ENCODE results near the gene TRIM36. TPM values are rescaled to one million over a fixed set of nuclear protein-coding genes. Genes with fewer than 3 reads are reported as not detected.
A peak's percentile ranks its signal among the peaks of the same experiment; 100 is the strongest.

The TRIM36 gene
- total RNA-seq (1 to 10 TPM in 1 of 5 experiments, under 1 TPM in 3, not detected in 1; 0.12 to 2.6 (median 0.32) TPM), polyA plus RNA-seq (not detected), total RNA-seq (not detected)

- Histone ChIP-seq H3K36me3 (ENCODE audit: control insufficient read depth in 2 of 3, insufficient read depth in 3 of 3, low read length in 3 of 3) (no peaks in the 10 kb centered on the region), H3K4me3 (ENCODE audit: low read length) (peak within 1 kb of the TSS; percentile 70), H3K4me1 (ENCODE audit: control insufficient read depth in 2 of 2, insufficient read depth in 2 of 2, low read length in 2 of 2) (peaks cover 9 to 11% of the 10 kb centered on the region in 2 donors), H3K27me3 (ENCODE audit: control insufficient read depth in 2 of 2, insufficient read depth in 2 of 2, low read length in 2 of 2) (peaks cover 17 to 38% of the 10 kb centered on the region in 2 donors), H3K9me3 (ENCODE audit: control insufficient read depth in 2 of 3, low read length in 3 of 3) (peaks cover 0 to 12% (median 0%) of the 10 kb centered on the region in 3 experiments), H3K27ac (ENCODE audit: low read depth, low read length) (no peak within 1 kb of the TSS)
- peak within 1 kb of the TSS in 2 of 9 donors; percentile 53 to 81 for H3K27ac Mint-ChIP-seq
- POLR2A ChIA-PET: interaction anchor here (0.6 kb wide), 1 partner anchor 374 kb away, joined by 4 read pairs; no protein-coding TSS in a partner anchor
- CTCF ChIA-PET: interaction anchor here (0.7 kb wide), 1 partner anchor 45 kb away, joined by 3 read pairs; no protein-coding TSS in a partner anchor
- DNase-seq (peak; percentile 70 to 97 (median 81)), ATAC-seq (peak; percentile 98)
- H3K4me1 Mint-ChIP-seq: peaks cover 6 to 17% (median 12%) of the 10 kb centered on the region in 7 donors
- peak within 1 kb of the TSS; percentile 71 to 89 (median 84) for H3K4me3 Mint-ChIP-seq
- H3K9me3 Mint-ChIP-seq: peaks cover 3 to 34% (median 12%) of the 10 kb centered on the region in 11 donors
- H3K27me3 Mint-ChIP-seq: peaks cover 61 to 77% (median 68%) of the 10 kb centered on the region in 5 donors
- H3K36me3 Mint-ChIP-seq: peaks cover 0 to 7% (median 5%) of the 10 kb centered on the region in 5 donors
- intact Hi-C loops (cut with micrococcal nuclease): loop anchor here (1.0 to 10.0 kb wide), 13 partner anchors 11 to 915 kb away; partner anchors contain the start of genes AP3S1 (in 2 of the 2), ATG12 (in 2 of the 2), CCDC112 (in 2 of the 2) and COMMD10 (in 2 of the 2)
Observed at GRCh38 chr5:115169487-115170133, at the start of gene TRIM36. Gene TRIM36 (minus strand): TSS chr5:115169908. CDS start chr5:115169634, 274 bp downstream.

GRCh38 chr5:115214541-115214940, 44.8 kb upstream of the TRIM36 start:
- Mint-ChIP-seq H3K9me3 (peaks cover 0 to 1% (median 0%) of the 10 kb centered on the region in 11 donors), H3K4me1 (peaks cover 0 to 11% (median 7%) of the 10 kb centered on the region in 7 donors), H3K27me3 (no peaks in the 10 kb centered on the region), H3K27ac (no peak overlapping the region), H3K36me3 (peaks cover 0 to 37% (median 29%) of the 10 kb centered on the region in 5 donors), H3K4me3 (no peak overlapping the region)
- CTCF ChIA-PET: no interaction called here
- no peaks in the 10 kb centered on the region for H3K9me3 ChIP-seq (ENCODE audit: control insufficient read depth in 2 of 3, low read length in 3 of 3)
- no peak for ATAC-seq
- H3K27ac ChIP-seq (ENCODE audit: low read depth, low read length): no peak overlapping the region
- no peak overlapping the region for H3K4me3 ChIP-seq (ENCODE audit: low read length)
- DNase-seq: no peak
- peaks cover 0 to 21% (median 5%) of the 10 kb centered on the region in 3 experiments for H3K36me3 ChIP-seq (ENCODE audit: control insufficient read depth in 2 of 3, insufficient read depth in 3 of 3, low read length in 3 of 3)
- no peaks in the 10 kb centered on the region for H3K27me3 ChIP-seq (ENCODE audit: control insufficient read depth in 2 of 2, insufficient read depth in 2 of 2, low read length in 2 of 2)
- POLR2A ChIA-PET: no interaction called here
- intact Hi-C loops (cut with micrococcal nuclease): no loop called here
- no peaks in the 10 kb centered on the region for H3K4me1 ChIP-seq (ENCODE audit: control insufficient read depth in 2 of 2, insufficient read depth in 2 of 2, low read length in 2 of 2)

- Mint-ChIP-seq H3K4me1 (peaks cover 5 to 19% (median 12%) of the 10 kb centered on the region in 7 donors), H3K36me3 (peaks cover 0 to 38% (median 24%) of the 10 kb centered on the region in 5 donors), H3K9me3 (no peaks in the 10 kb centered on the region), H3K4me3 (peak overlapping the region in 1 of 10 donors; percentile 77), H3K27me3 (no peaks in the 10 kb centered on the region), H3K27ac (peak overlapping the region in 3 of 9 donors; percentile 6 to 74 (median 62))
- no peaks in the 10 kb centered on the region for H3K27me3 ChIP-seq (ENCODE audit: control insufficient read depth in 2 of 2, insufficient read depth in 2 of 2, low read length in 2 of 2)
- no peaks in the 10 kb centered on the region for H3K4me1 ChIP-seq (ENCODE audit: control insufficient read depth in 2 of 2, insufficient read depth in 2 of 2, low read length in 2 of 2)
- intact Hi-C loops (cut with micrococcal nuclease): loop anchor here in 1 of 2 donors (1.0 to 2.0 kb wide), 5 partner anchors 28 to 632 kb away; partner anchors contain the start of genes AP3S1, ATG12 and FEM1C
- H3K4me3 ChIP-seq (ENCODE audit: low read length): no peak overlapping the region
- ATAC-seq: peak; percentile 97
- H3K27ac ChIP-seq (ENCODE audit: low read depth, low read length): no peak overlapping the region
- H3K36me3 ChIP-seq (ENCODE audit: control insufficient read depth in 2 of 3, insufficient read depth in 3 of 3, low read length in 3 of 3): peaks cover 0 to 15% (median 5%) of the 10 kb centered on the region in 3 experiments
- CTCF ChIA-PET: no interaction called here
- DNase-seq: peak in 8 of 9 donors; percentile 1 to 45 (median 15)
- no peaks in the 10 kb centered on the region for H3K9me3 ChIP-seq (ENCODE audit: control insufficient read depth in 2 of 3, low read length in 3 of 3)
- POLR2A ChIA-PET: interaction anchor here (0.6 kb wide), 1 partner anchor 375 kb away, joined by 3 read pairs; no protein-coding TSS in a partner anchor
Observed at GRCh38 chr5:115209279-115209678, 39.6 kb upstream of the TRIM36 start.

- peak overlapping the region in 1 of 9 donors; percentile 70 for H3K27ac Mint-ChIP-seq
- POLR2A ChIA-PET: no interaction called here
Observed at GRCh38 chr5:115202952-115203351, 33.2 kb upstream of the TRIM36 start.

GRCh38 chr5:115196161-115196560, 26.5 kb upstream of the TRIM36 start:
- DNase-seq: no peak
- ChIA-PET POLR2A (no interaction called here), CTCF (no interaction called here)
- no peaks in the 10 kb centered on the region for H3K4me1 Mint-ChIP-seq
- H3K4me3 Mint-ChIP-seq: no peak overlapping the region
- Histone ChIP-seq H3K36me3 (ENCODE audit: control insufficient read depth in 2 of 3, insufficient read depth in 3 of 3, low read length in 3 of 3) (no peaks in the 10 kb centered on the region), H3K27me3 (ENCODE audit: control insufficient read depth in 2 of 2, insufficient read depth in 2 of 2, low read length in 2 of 2) (no peaks in the 10 kb centered on the region), H3K4me1 (ENCODE audit: control insufficient read depth in 2 of 2, insufficient read depth in 2 of 2, low read length in 2 of 2) (no peaks in the 10 kb centered on the region), H3K4me3 (ENCODE audit: low read length) (no peak overlapping the region), H3K27ac (ENCODE audit: low read depth, low read length) (no peak overlapping the region), H3K9me3 (ENCODE audit: control insufficient read depth in 2 of 3, low read length in 3 of 3) (no peaks in the 10 kb centered on the region)
- H3K36me3 Mint-ChIP-seq: peaks cover 0 to 21% (median 8%) of the 10 kb centered on the region in 5 donors
- H3K27me3 Mint-ChIP-seq: peaks cover 0 to 14% (median 0%) of the 10 kb centered on the region in 5 donors
- no peak overlapping the region for H3K27ac Mint-ChIP-seq
- ATAC-seq: no peak
- peaks cover 0 to 19% (median 3%) of the 10 kb centered on the region in 11 donors for H3K9me3 Mint-ChIP-seq
- intact Hi-C loops (cut with micrococcal nuclease): no loop called here

More at GRCh38 chr5:115202952-115203351, 33.2 kb upstream of the TRIM36 start:
- Mint-ChIP-seq H3K4me1 (no peaks in the 10 kb centered on the region), H3K4me3 (no peak overlapping the region), H3K27me3 (peaks cover 0 to 8% (median 0%) of the 10 kb centered on the region in 5 donors), H3K36me3 (peaks cover 0 to 19% (median 12%) of the 10 kb centered on the region in 5 donors), H3K9me3 (peaks cover 0 to 19% (median 2%) of the 10 kb centered on the region in 11 donors)
- Histone ChIP-seq H3K9me3 (ENCODE audit: control insufficient read depth in 2 of 3, low read length in 3 of 3) (no peaks in the 10 kb centered on the region), H3K36me3 (ENCODE audit: control insufficient read depth in 2 of 3, insufficient read depth in 3 of 3, low read length in 3 of 3) (no peaks in the 10 kb centered on the region), H3K27me3 (ENCODE audit: control insufficient read depth in 2 of 2, insufficient read depth in 2 of 2, low read length in 2 of 2) (no peaks in the 10 kb centered on the region), H3K27ac (ENCODE audit: low read depth, low read length) (no peak overlapping the region), H3K4me1 (ENCODE audit: control insufficient read depth in 2 of 2, insufficient read depth in 2 of 2, low read length in 2 of 2) (no peaks in the 10 kb centered on the region), H3K4me3 (ENCODE audit: low read length) (no peak overlapping the region)
- DNase-seq: no peak
- intact Hi-C loops (cut with micrococcal nuclease): no loop called here
- no peak for ATAC-seq
- CTCF ChIA-PET: no interaction called here

GRCh38 chr5:115194676-115195075, 25.0 kb upstream of the TRIM36 start:
- DNase-seq (no peak), ATAC-seq (no peak)
- no peaks in the 10 kb centered on the region for H3K36me3 ChIP-seq (ENCODE audit: control insufficient read depth in 2 of 3, insufficient read depth in 3 of 3, low read length in 3 of 3)
- intact Hi-C loops (cut with micrococcal nuclease): no loop called here
- ChIA-PET CTCF (interaction anchor here (1.6 kb wide), 1 partner anchor 51 kb away, joined by 3 read pairs; no protein-coding TSS in a partner anchor), POLR2A (no interaction called here)
- no peaks in the 10 kb centered on the region for H3K4me1 ChIP-seq (ENCODE audit: control insufficient read depth in 2 of 2, insufficient read depth in 2 of 2, low read length in 2 of 2)
- H3K9me3 ChIP-seq (ENCODE audit: control insufficient read depth in 2 of 3, low read length in 3 of 3): no peaks in the 10 kb centered on the region
- H3K9me3 Mint-ChIP-seq: peaks cover 0 to 8% (median 2%) of the 10 kb centered on the region in 11 donors
- H3K4me3 ChIP-seq (ENCODE audit: low read length): no peak overlapping the region
- no peaks in the 10 kb centered on the region for H3K27me3 ChIP-seq (ENCODE audit: control insufficient read depth in 2 of 2, insufficient read depth in 2 of 2, low read length in 2 of 2)
- H3K27ac Mint-ChIP-seq: no peak overlapping the region
- H3K27me3 Mint-ChIP-seq: peaks cover 0 to 21% (median 0%) of the 10 kb centered on the region in 5 donors
- peaks cover 0 to 21% (median 5%) of the 10 kb centered on the region in 5 donors for H3K36me3 Mint-ChIP-seq
- no peak overlapping the region for H3K27ac ChIP-seq (ENCODE audit: low read depth, low read length)
- no peak overlapping the region for H3K4me3 Mint-ChIP-seq
- no peaks in the 10 kb centered on the region for H3K4me1 Mint-ChIP-seq
